Prostate gland (tissue), 2 donors: ENCODE data around the gene IFT43. TPM values are rescaled to one million over a fixed set of nuclear protein-coding genes. Genes with fewer than 3 reads are reported as not detected.

Source experiments
- DNase-seq: peaks from one replicate; pipeline ENCODE4 v3.0.0-alpha.2; 2019; ENCODE audit warnings: low spot score
- H3K27ac ChIP-seq, 2 donors: fragments of 200-600 bp; sonication (generic); 2 replicates each; pipeline ENCODE4 v1.5.1; 2017 to 2019
- H3K27me3 ChIP-seq: fragments of 200-600 bp; sonication (generic); replicated peaks from 2 replicates; pipeline ENCODE4 v1.5.1; 2019; ENCODE audit not compliant: insufficient read depth
- H3K36me3 ChIP-seq, 2 donors: fragments of 200-600 bp; sonication (generic); 1 replicate in 1 of 2; 2 replicates in 1 of 2; pipeline versions ENCODE4 v1.5.1 to v1.8.1; 2017 to 2019
- H3K4me1 ChIP-seq: fragments of 200-600 bp; sonication (generic); replicated peaks from 2 replicates; pipeline ENCODE4 v1.5.1; 2019
- H3K4me3 ChIP-seq, 2 donors: fragments of 200-600 bp; sonication (generic); 2 replicates each; pipeline ENCODE4 v1.5.1; 2017 to 2019
- H3K9me3 ChIP-seq: fragments of 200-600 bp; sonication (generic); 2 replicates; pipeline ENCODE4 v1.5.1; 2017
- POLR2A ChIP-seq: fragments of 450-650 bp; IDR thresholded peaks from one replicate; pipeline ENCODE4 v1.6.1; 2016; ENCODE audit warnings: antibody characterized with exemption, mild to moderate bottlenecking
- POLR2AphosphoS5 ChIP-seq: sonication (generic); formaldehyde crosslinking; IDR thresholded peaks from one replicate; pipeline ENCODE4 v1.6.1; 2017; ENCODE audit warnings: antibody characterized with exemption
- WGBS: methylation state at CpG from one replicate; pipeline ENCODE4 v1.1.5; 2018; 5-methylcytosine and 5-hydroxymethylcytosine counted together
- intact Hi-C: fragments of 100-400 bp; cut with DNase I; formaldehyde crosslinking; loops from one replicate; pipeline ENCODE4 v1.14.2; 2022
- total RNA-seq, 2 donors: library from RNA; depleted of rRNA; stranded (reverse); fragments of >200 nt; gene quantifications; one replicate each; pipeline ENCODE4 v1.1.0, GENCODE V29; 2016
- TF ChIP-seq, protein P1 (sequence below), 4 experiments: fragments of 200-600 bp in 2 of 4; fragments of 450-650 bp in 2 of 4; sonication (generic) in 2 of 4; IDR thresholded peaks; 1 replicate in 3 of 4; 2 replicates in 1 of 4; pipeline ENCODE4 v1.5.1; 2016 to 2019; ENCODE audit warnings: antibody characterized with exemption in 4 of 4, mild to moderate bottlenecking in 2 of 4, moderate library complexity in 2 of 4

The IFT43 gene
- total RNA-seq, 2 donors from 2014 or later: 43.1 to 55.9 TPM

DNA sequence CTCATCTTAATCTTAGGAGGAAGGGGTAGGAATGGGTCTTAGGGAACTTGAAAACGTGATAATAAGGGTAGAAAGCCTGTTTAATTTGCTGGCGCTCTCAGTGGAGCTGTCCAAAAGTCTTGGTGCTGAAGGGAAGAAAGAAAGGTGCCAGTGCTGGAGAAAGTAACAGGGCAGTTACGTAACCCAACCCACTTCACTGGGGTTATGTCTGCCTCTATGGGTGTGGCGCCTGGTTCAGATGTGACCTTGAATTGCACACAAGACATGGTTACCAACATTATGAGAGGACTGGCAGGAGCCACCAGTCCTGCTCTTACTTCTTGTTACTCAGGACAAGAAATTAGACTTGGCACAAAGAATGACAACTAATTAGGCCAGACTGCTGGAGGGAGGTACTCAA lies 147.5 kb downstream of the IFT43 start:
- Histone ChIP-seq H3K36me3 (no peaks in the 10 kb centered on the region), H3K27me3 (peaks cover 4% of the 10 kb centered on the region), H3K27ac (no peak overlapping the region), H3K4me1 (no peaks in the 10 kb centered on the region), H3K4me3 (no peak overlapping the region), H3K9me3 (no peaks in the 10 kb centered on the region)
- DNase-seq: no peak
- 21% methylated on average over 4 of the region's 4 CpGs for WGBS
- TF ChIP-seq POLR2A (no peak), POLR2AphosphoS5 (no peak)
- TF ChIP-seq, protein P1, sequence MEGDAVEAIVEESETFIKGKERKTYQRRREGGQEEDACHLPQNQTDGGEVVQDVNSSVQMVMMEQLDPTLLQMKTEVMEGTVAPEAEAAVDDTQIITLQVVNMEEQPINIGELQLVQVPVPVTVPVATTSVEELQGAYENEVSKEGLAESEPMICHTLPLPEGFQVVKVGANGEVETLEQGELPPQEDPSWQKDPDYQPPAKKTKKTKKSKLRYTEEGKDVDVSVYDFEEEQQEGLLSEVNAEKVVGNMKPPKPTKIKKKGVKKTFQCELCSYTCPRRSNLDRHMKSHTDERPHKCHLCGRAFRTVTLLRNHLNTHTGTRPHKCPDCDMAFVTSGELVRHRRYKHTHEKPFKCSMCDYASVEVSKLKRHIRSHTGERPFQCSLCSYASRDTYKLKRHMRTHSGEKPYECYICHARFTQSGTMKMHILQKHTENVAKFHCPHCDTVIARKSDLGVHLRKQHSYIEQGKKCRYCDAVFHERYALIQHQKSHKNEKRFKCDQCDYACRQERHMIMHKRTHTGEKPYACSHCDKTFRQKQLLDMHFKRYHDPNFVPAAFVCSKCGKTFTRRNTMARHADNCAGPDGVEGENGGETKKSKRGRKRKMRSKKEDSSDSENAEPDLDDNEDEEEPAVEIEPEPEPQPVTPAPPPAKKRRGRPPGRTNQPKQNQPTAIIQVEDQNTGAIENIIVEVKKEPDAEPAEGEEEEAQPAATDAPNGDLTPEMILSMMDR (IDR thresholded peaks at IDR 0.05): no peak
- intact Hi-C loops: no loop called here

Other genes with a start within 250 kb of the IFT43 start
- gene TGFB3, start 3.8 kb upstream of the IFT43 start, total RNA-seq: 100 to 1,000 TPM; 136 to 140 TPM
- gene GPATCH2L, start 166.2 kb downstream of the IFT43 start, total RNA-seq: 10 to 100 TPM; 39.0 to 60.3 TPM